GM21360 (cell line): Measurements from ENCODE around the gene GNB1.

Experiments used
- ATAC-seq: cut with Tn5 transposase; IDR thresholded peaks from one replicate; pipeline ENCODE4 v1.9.1; 2021; ENCODE audit warnings: mild to moderate bottlenecking, moderate library complexity; ENCODE audit not compliant: unreplicated experiment

GNB1 gene

GRCh38 chr1:1922956-1923833, 32.3 kb upstream of the GNB1 start:
- ATAC-seq: no peak

- no peak for ATAC-seq
These were observed 31.7 kb upstream of the GNB1 start for GRCh38 chr1:1922702-1922955.

- no peak for ATAC-seq
These were observed 31.2 kb upstream of the GNB1 start for GRCh38 chr1:1921901-1922701.

GRCh38 chr1:1921459-1921862, 30.6 kb upstream of the GNB1 start:
- ATAC-seq: no peak

GRCh38 chr1:1920608-1921458, 29.9 kb upstream of the GNB1 start:
- ATAC-seq: no peak

- no peak for ATAC-seq
These were observed 29.2 kb upstream of the GNB1 start for GRCh38 chr1:1920057-1920607.

- ATAC-seq: peak; percentile 77
These were observed 28.6 kb upstream of the GNB1 start for GRCh38 chr1:1919304-1920056.

GRCh38 chr1:1918901-1919303, 28.0 kb upstream of the GNB1 start, which contains the start of gene TMEM52:
TMEM52 (minus strand) TSS chr1:1919279; CDS start chr1:1919265, 14 bp downstream.
- ATAC-seq: peak; percentile 26

GRCh38 chr1:1917995-1918900, 27.4 kb upstream of the GNB1 start:
- no peak for ATAC-seq

GRCh38 chr1:1917304-1917976, 26.6 kb upstream of the GNB1 start:
- no peak for ATAC-seq

GRCh38 chr1:1916851-1917251, 26.0 kb upstream of the GNB1 start:
- ATAC-seq: no peak

- ATAC-seq: no peak
These were observed 25.3 kb upstream of the GNB1 start for GRCh38 chr1:1915911-1916840.

GRCh38 chr1:1914971-1915692, 24.2 kb upstream of the GNB1 start, which contains the start of gene CALML6:
CALML6 (plus strand) TSS chr1:1915260; CDS start chr1:1915281, 21 bp downstream.
- ATAC-seq: no peak

- ATAC-seq: no peak
These were observed 23.4 kb upstream of the GNB1 start for GRCh38 chr1:1914101-1914970.

- ATAC-seq: no peak
These were observed 20.6 kb upstream of the GNB1 start for GRCh38 chr1:1911350-1912041.
